GM19463 (cell line): ENCODE results near the gene SPHKAP.
A peak's percentile ranks its signal among the peaks of the same experiment; 100 is the strongest.
"Not testable (repeated sequence)": the region's sequence is repeated elsewhere in the genome, so short reads cannot be mapped to it uniquely, and the experiment has no call there.

Source experiments
- ATAC-seq: cut with Tn5 transposase; IDR thresholded peaks from one replicate; pipeline ENCODE4 v1.9.1; 2021; ENCODE audit warnings: mild to moderate bottlenecking, moderate library complexity; ENCODE audit not compliant: unreplicated experiment

Gene SPHKAP, protein sequence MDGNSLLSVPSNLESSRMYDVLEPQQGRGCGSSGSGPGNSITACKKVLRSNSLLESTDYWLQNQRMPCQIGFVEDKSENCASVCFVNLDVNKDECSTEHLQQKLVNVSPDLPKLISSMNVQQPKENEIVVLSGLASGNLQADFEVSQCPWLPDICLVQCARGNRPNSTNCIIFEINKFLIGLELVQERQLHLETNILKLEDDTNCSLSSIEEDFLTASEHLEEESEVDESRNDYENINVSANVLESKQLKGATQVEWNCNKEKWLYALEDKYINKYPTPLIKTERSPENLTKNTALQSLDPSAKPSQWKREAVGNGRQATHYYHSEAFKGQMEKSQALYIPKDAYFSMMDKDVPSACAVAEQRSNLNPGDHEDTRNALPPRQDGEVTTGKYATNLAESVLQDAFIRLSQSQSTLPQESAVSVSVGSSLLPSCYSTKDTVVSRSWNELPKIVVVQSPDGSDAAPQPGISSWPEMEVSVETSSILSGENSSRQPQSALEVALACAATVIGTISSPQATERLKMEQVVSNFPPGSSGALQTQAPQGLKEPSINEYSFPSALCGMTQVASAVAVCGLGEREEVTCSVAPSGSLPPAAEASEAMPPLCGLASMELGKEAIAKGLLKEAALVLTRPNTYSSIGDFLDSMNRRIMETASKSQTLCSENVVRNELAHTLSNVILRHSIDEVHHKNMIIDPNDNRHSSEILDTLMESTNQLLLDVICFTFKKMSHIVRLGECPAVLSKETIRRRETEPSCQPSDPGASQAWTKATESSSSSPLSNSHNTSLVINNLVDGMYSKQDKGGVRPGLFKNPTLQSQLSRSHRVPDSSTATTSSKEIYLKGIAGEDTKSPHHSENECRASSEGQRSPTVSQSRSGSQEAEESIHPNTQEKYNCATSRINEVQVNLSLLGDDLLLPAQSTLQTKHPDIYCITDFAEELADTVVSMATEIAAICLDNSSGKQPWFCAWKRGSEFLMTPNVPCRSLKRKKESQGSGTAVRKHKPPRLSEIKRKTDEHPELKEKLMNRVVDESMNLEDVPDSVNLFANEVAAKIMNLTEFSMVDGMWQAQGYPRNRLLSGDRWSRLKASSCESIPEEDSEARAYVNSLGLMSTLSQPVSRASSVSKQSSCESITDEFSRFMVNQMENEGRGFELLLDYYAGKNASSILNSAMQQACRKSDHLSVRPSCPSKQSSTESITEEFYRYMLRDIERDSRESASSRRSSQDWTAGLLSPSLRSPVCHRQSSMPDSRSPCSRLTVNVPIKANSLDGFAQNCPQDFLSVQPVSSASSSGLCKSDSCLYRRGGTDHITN (N-terminal part only)

DNA sequence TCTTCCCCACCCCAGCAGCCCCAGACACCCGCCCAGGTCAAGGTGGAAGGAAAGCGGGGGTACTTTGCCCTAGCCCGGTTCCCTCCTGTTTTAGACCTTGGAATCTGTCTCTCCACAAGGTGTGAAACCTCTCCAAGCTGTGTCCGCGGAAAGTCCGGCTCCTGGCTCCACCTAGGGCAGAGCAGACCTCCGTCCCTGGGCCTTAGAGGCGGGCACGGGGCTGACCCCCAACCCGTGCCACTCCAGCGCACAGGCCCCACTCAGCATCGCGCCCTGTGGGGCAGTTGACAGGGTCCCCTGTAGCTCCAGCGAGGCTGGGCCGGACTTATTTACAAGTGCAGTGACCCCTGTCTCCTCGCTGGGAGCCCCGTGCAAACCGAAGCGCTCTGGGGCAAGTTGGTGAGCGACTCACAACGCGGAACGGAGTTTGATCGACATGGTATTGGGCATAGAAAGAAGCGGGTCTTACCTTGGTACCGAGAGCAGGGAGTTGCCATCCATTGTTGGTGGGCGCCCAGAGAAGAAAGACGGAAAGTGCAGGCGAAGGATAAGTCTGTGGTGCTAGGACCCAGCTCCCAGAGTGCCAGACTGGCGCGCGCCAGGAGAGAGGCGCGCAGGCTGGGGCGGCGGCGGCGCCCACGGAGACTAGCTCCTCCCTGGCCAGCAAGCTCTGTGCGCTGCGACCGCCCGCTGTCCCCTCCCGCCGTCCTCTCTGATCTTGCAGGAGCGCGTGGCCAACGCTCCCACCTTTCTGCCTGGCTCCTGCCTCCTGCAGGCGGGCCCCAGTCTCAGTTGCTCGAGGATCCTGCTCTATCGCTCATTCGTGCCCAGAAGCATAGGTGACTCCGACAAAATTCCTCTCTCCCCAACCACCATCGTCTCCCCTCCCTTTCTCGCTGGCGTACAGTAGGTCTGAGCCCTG is at the start of gene SPHKAP:
SPHKAP (minus strand) TSS at position 590 of the 922 bp plus-strand sequence; CDS start at position 501, 89 bp downstream.
- ATAC-seq: no peak

DNA sequence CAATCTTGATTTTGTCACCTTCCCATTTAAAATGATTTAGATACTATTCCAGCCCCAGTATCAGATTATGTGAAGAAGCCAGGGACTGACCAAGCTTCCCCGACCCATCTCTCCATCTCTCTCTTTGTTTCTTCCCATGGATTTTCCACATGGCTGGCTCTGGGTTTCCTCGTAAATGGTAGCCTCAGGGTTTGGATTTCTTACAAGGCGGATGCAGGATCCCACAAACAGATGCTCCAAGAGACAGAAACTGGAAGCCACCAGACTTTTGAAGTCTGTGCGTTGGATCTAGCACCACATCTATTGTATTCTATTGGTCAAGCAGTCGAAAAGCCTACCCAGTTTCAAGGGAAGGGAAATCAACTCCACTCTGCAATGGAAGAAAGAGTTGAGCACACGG is 46.0 kb upstream of the SPHKAP start:
- no peak for ATAC-seq

DNA sequence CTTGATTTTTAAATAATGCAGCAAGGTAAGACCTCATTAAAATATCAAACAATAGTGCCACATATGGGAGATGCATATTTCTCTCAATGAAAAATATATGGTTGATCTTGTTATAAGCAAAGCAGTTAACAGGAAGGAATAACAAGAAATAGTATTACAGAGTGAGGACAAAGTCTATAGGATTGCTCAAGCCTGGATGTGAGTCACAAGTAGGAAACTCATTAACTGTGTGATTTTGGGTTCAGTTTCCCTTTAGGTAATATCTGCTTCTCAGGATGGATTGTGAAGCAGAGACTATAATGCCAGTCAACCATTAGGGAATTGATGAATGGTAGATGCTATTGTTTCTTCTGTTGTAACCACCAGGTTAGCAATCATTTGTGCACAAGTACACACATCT is 42.9 kb upstream of the SPHKAP start:
- no peak for ATAC-seq

DNA sequence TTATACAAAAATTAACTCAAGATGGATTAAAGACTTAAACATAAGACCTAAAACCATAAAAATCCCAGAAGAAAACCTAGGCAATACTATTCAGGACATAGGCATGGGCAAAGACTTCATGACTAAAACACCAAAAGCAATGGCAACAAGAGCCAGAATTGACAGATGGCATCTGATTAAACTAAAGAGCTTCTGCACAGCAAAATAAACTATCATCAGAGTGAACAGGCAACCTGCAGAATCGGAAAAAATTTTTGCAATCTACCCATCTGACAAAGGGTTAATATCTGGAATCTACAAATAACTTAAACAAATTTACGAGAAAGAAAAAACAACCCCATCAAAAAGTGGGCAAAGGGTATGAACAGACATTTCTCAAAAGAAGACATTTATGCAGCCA is 37.1 kb upstream of the SPHKAP start:
- not testable (repeated sequence) for ATAC-seq

DNA sequence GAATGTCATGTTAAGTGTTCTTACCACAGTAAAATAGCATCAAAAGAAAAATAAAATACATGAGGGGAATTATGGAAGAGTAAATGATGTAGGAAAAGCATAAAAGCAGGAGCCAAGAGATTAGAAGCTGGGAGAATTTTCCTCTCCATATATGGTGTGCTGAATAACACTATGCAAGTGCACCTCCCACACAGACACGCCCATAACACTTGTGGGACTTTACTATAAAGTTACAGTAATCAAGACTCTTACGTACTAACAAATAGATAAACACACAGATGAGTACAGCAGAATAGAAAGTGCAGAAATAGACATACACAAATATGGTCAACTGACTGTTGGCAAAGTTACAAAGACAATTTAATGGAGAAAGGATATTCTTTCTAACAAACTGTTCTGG is 16.0 kb upstream of the SPHKAP start:
- no peak for ATAC-seq

GRCh38 chr2:228180181-228181097 is 1.0 kb downstream of the SPHKAP start:
- no peak for ATAC-seq

GRCh38 chr2:228167290-228167689 is 14.2 kb downstream of the SPHKAP start:
- no peak for ATAC-seq

GRCh38 chr2:228164718-228165117 is 16.8 kb downstream of the SPHKAP start:
- no peak for ATAC-seq

- ATAC-seq: no peak
These were observed 23.6 kb downstream of the SPHKAP start for GRCh38 chr2:228157841-228158240.

DNA sequence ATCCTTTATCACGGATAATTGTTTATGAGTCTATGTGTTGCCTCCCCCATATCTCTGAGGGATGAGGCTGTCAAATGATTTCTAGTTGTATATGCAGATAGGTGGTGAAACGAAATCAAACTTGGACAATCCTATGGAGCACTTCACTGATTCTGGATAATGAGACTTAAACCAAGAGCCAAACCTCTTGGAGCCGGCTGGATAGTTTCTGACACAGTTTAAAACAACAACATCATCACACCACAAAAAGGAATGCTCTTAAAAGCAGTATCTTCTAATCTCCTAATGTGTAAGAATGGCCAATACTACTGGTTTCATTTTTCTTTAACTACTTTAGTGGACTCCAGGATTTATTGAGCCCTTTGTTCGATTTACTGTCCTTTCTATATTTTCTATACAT is 36.5 kb downstream of the SPHKAP start:
- ATAC-seq: no peak

DNA sequence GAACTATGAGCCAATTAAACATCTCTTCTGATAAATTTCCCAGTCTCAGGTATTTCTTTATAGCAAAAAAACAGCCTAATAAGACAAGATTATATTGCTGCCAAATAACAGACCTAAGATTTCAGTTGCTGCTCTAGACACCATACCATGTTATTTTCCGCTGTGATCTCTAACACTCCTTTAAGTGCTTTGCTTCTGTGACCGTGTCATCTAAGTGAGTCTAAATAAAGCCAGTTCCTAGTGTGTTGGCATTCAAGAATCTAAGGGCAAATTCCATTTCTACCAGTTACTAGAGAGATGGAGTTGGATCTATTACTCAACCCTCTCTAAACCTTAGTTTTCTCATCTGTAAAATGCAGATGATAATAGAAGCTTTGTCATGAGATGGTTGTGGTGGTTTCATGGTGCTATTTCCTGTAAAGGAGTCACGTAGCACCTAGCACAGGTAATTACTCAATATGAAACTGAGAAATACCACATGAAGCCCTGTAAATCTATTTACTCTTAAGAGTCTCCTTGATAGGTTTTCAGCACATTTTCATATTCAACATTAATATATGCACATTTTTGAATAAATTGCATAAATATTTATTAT is 40.5 kb downstream of the SPHKAP start:
- ATAC-seq: peak; percentile 90

GRCh38 chr2:228136027-228136426 is 45.5 kb downstream of the SPHKAP start:
- ATAC-seq: no peak

- no peak for ATAC-seq
These were observed 46.2 kb downstream of the SPHKAP start for GRCh38 chr2:228135300-228135699.

DNA sequence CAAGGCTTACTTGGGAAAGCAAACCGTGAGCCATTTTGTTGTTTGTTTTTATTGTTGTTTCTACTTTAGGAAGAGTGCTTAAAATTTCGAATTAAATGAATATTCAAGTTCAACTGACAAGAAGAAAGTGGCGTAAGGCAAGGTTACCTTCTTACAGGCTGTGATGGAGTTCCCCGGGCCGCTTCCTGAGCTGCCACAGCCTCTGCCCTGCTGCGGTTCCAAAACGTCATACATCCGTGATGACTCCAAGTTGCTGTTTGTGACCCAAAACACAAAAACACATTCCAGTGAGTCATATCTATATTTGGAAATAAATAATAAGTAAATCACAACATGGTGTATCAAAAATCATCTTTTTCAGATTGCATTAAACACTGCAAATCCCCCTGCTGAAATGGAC is 49.7 kb downstream of the SPHKAP start:
- ATAC-seq: no peak

GRCh38 chr2:228126401-228126800 is 55.1 kb downstream of the SPHKAP start:
- no peak for ATAC-seq

GRCh38 chr2:228118940-228119339 is 62.5 kb downstream of the SPHKAP start:
- ATAC-seq: no peak

DNA sequence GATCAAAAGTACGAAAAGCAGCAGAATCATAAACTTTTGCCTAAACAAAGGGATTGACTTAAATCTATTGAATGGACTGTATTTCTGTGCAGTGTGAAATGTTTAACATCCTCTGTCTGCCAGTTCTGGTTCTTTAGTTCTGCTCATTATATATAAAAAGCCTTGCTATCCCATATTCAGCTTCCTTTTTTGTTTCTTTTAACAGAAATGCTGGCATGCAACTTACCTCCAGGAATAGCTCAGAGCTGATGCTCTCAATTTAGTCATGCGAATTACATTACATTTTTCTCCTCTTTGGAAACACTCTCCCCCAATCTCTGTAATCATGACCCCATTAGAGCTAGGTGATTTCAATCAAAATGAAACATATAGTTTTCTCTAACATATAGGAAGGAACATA is 73.6 kb downstream of the SPHKAP start:
- ATAC-seq: no peak

- no peak for ATAC-seq
These were observed 75.8 kb downstream of the SPHKAP start for GRCh38 chr2:228105526-228106250.
